BJ (cell line): ENCODE data around the gene ADRA2B. TPM values are rescaled to one million over a fixed set of nuclear protein-coding genes. Genes with fewer than 3 reads are reported as not detected.

Experiments
- CTCF ChIA-PET: fragments of 350-600 bp; formaldehyde crosslinking; extraction: SDS; loops from one replicate; lab custom pipeline; 2021; ENCODE audit warnings: antibody characterized with exemption, inconsistent platforms; lab: Yijun Ruan, JAX
- POLR2A ChIA-PET: fragments of 300-600 bp; sonication (Branson Sonifier 250); formaldehyde crosslinking; extraction: SDS; loops from one replicate; lab custom pipeline; 2021; ENCODE audit warnings: antibody characterized with exemption; lab: Charles Lee
- DNase-seq: peaks from one replicate; pipeline ENCODE4 v3.0.0-alpha.2; 2011; ENCODE audit warnings: low read depth
- H3K27me3 ChIP-seq: 2 replicates; pipeline ENCODE4 v1.6.0; 2011; ENCODE audit warnings: low read length; ENCODE audit not compliant: control insufficient read depth, insufficient read depth
- H3K36me3 ChIP-seq: 2 replicates; pipeline ENCODE4 v1.5.1; 2011; ENCODE audit warnings: low read length; ENCODE audit not compliant: control insufficient read depth, insufficient read depth
- H3K4me3 ChIP-seq: 2 replicates; pipeline ENCODE4 v1.5.1; 2011; ENCODE audit warnings: low read depth, mild to moderate bottlenecking, control low read depth, low read length
- CTCF ChIP-seq: IDR thresholded peaks from 2 replicates; pipeline ENCODE4 v1.5.1; 2011; ENCODE audit warnings: low read depth, mild to moderate bottlenecking, control low read depth, inconsistent platforms, low read length, moderate library complexity; ENCODE audit not compliant: insufficient read depth
- polyA plus RNA-seq: library from polyadenylated mRNA; depleted of rRNA; stranded (reverse); fragments of >200 nt; gene quantifications from 2 replicates; pipeline ENCODE4 v1.2.3, GENCODE V29; 2011

The ADRA2B gene
- polyA plus RNA-seq, 1 experiment, result not detected

- ChIA-PET CTCF (interaction anchor here (1.7 to 5.0 kb wide), 3 partner anchors 9 to 22 kb away, joined by 4 to 24 read pairs (median 5); partner anchors contain the start of gene ASTL), POLR2A (no interaction called here)
- H3K36me3 ChIP-seq, result no peaks in the 10 kb centered on the region
- H3K27me3 ChIP-seq, result no peaks in the 10 kb centered on the region
- no peak for TF ChIP-seq CTCF
- H3K4me3 ChIP-seq, result no peak overlapping the region
- no peak for DNase-seq
These were observed 36.2 kb upstream of the ADRA2B start for GRCh38 chr2:96152304-96153161.

- ChIA-PET CTCF (interaction anchor here (0.7 to 5.0 kb wide), 3 partner anchors 9 to 159 kb away, joined by 3 to 24 read pairs (median 4); partner anchors contain the start of gene ASTL), POLR2A (no interaction called here)
- Histone ChIP-seq H3K27me3 (no peaks in the 10 kb centered on the region), H3K4me3 (no peak overlapping the region), H3K36me3 (no peaks in the 10 kb centered on the region)
- no peak for DNase-seq
- no peak for TF ChIP-seq CTCF
These were observed 35.4 kb upstream of the ADRA2B start for GRCh38 chr2:96151595-96152303.

DNA sequence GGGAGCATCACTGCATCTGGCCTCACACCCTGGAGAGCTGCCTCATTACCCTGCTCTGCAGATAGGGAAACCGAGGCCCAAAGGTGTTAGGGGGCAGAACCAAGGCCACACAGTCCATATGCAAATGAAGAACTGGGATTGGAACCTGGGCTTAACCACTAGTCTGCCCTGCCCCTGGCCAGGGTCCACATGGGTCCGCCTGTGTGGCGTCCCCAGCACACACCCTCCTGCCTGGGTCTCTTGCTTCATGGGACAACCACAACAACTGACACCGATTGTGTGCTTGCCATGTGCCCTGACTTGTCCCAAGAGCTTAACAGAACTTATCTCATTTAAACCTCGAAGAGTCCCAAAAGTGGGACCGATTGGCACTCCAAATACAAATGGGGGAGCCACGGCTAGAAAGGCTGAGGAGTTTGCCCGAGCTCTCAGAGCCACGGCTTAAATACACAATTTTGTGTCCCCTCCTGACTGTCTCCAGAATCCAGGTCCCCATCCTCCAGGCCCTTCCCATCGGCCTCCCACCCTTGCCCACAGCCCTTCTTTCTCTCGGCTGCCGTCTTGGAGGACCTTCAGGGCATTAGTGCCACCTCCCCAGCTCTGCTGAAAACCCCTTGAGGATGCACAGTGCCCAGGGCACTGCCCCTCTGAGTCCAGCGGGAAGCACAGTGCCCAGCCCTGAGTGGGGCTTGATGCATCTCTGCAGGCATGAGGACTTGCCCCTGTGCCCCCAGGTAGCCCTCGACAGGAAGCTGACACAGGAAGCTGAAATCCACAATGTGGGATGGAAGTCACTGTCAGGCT lies 34.6 kb upstream of the ADRA2B start:
- Histone ChIP-seq H3K36me3 (no peaks in the 10 kb centered on the region), H3K27me3 (no peaks in the 10 kb centered on the region), H3K4me3 (no peak overlapping the region)
- POLR2A ChIA-PET, result no interaction called here
- CTCF ChIA-PET, result interaction anchor here (0.7 to 5.0 kb wide), 2 partner anchors 13 to 159 kb away, joined by 3 to 24 read pairs; partner anchors contain the start of gene ASTL
- TF ChIP-seq CTCF, result no peak
- no peak for DNase-seq

DNA sequence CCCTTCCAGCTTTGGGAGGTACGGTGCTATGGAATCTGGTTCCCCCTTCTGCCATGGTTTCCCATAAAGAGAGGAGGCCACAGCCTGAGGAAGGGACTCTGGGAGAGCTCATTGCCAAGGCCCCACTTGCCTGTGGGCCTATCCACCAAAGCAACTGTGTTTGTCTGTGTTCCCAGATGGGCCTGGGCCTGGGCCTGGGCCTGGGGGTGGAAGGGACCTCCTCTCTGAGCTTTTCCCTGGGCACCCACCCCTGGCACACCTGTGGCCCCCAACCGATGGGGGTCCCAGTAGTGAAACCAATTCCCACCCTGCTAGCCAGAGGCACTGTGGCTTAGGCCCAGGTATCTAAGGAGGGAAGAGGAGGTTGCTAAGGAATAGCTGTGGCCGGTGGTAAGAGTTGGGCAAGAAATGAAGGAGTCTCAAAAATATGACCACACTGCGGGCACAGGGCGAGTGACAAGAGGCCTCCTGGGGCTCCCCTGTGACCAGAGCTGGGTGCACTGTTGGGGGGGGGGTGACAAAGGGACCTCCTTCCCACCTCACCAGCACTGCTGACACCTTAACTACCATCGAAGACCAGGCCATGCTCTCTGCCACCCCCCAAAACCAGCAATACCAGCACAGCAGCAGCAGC lies 33.8 kb upstream of the ADRA2B start:
- H3K27me3 ChIP-seq, result no peaks in the 10 kb centered on the region
- ChIA-PET CTCF (interaction anchor here (0.9 to 5.0 kb wide), 2 partner anchors 12 to 24 kb away, joined by 3 to 24 read pairs; partner anchors contain the start of gene ASTL), POLR2A (no interaction called here)
- no peak overlapping the region for H3K4me3 ChIP-seq
- DNase-seq, result no peak
- no peak for TF ChIP-seq CTCF
- no peaks in the 10 kb centered on the region for H3K36me3 ChIP-seq
